GM12891 (cell line): ENCODE data around the gene RASSF6.
"Not testable (repeated sequence)": the region's sequence is repeated elsewhere in the genome, so short reads cannot be mapped to it uniquely, and the experiment has no call there.

Experiments used
- DNase-seq: peaks from one replicate; pipeline ENCODE4 v3.0.0; 2011; ENCODE audit warnings: low spot score; ENCODE audit not compliant: insufficient read length
- FAIRE-seq: peaks from 2 replicates; lab custom pipeline; 2011; peaks lifted over from hg19 to GRCh38; lab: Jason Lieb, UNC
- PAX5 ChIP-seq: IDR thresholded peaks from 2 replicates; pipeline ENCODE4 v1.6.1; 2011; ENCODE audit warnings: low read length, moderate library complexity, mild to moderate bottlenecking; ENCODE audit not compliant: insufficient read depth, severe bottlenecking
- POLR2A ChIP-seq: IDR thresholded peaks from 2 replicates; pipeline ENCODE4 v1.6.1; 2011; ENCODE audit warnings: low read depth, low read length, control low read depth
- POLR2AphosphoS5 ChIP-seq: IDR thresholded peaks from 2 replicates; pipeline ENCODE4 v1.6.1; 2011; ENCODE audit warnings: low read depth, low read length, control low read depth
- POU2F2 ChIP-seq: IDR thresholded peaks from 2 replicates; pipeline ENCODE4 v1.6.1; 2011; ENCODE audit warnings: low read depth, mild to moderate bottlenecking, control low read depth, low read length, moderate library complexity
- SPI1 ChIP-seq: IDR thresholded peaks from 2 replicates; pipeline ENCODE4 v1.6.1; 2011; ENCODE audit warnings: low read depth, low read length, control low read depth
- TAF1 ChIP-seq: IDR thresholded peaks from 2 replicates; pipeline ENCODE4 v1.6.1; 2011; ENCODE audit warnings: low read depth, low read length, control low read depth

RASSF6 gene

DNA sequence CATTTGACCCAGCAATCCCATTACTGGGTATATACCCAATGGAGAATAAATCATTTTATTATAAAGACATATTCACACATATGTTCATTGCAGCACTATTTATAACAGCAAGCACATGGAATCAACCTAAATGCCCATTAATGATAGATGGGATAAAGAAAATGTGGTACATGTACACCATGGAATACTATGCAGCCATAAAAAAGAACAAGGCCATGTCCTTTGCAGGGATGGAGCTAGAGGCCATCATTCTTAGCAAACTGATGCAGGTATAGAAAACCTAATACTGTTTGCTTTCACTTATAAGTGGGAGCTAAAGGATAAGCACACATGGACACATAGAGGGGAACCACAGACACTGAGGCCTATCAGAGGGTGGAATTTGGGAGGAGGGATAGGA is 22.6 kb downstream of the RASSF6 start:
- no peak for TF ChIP-seq POLR2AphosphoS5
- no peak for TF ChIP-seq POLR2A
- DNase-seq (no peak), FAIRE-seq (no peak)

DNA sequence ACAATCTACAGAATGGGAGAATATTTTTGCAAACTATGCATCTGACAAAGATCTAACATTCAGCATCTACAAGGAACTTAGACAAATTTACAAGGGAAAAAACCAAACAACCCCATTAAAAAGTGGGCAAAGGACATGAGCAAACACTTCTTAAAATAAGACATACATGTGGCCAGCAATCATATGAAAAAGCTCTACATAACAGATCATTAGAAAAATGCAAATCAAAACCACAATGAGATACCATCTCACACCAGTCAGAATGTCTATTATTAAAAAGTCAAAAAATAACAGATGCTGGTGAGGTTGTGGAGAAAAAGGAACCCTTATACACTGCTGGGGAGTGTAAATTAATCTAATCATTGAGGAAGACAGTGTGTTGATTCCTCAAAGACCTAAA is 23.1 kb downstream of the RASSF6 start:
- FAIRE-seq, DNase-seq: not testable (repeated sequence)

DNA sequence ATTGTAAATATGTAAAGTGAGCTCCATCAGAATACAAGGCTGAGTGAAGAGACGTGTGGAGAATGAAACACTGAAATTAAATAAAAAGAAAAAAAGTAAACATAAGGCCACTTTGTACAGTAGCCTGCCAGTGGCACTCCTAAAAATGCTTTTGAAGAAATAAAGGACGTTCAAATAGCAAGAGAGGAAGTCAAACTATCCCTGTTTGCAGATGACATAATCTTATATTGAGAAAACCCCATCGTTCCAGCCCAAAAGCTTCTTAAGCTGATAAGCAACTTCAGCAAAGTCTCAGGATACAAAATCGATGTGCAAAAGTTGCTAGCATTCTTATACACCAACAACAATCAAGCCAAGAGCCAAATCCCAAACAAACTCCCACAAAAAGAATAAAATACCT is 24.2 kb downstream of the RASSF6 start:
- FAIRE-seq (no peak), DNase-seq (no peak)
- TF ChIP-seq PAX5: no peak
- TF ChIP-seq SPI1: peak; percentile 25; the same call in 1 of the 2 replicates
- TF ChIP-seq TAF1: no peak

DNA sequence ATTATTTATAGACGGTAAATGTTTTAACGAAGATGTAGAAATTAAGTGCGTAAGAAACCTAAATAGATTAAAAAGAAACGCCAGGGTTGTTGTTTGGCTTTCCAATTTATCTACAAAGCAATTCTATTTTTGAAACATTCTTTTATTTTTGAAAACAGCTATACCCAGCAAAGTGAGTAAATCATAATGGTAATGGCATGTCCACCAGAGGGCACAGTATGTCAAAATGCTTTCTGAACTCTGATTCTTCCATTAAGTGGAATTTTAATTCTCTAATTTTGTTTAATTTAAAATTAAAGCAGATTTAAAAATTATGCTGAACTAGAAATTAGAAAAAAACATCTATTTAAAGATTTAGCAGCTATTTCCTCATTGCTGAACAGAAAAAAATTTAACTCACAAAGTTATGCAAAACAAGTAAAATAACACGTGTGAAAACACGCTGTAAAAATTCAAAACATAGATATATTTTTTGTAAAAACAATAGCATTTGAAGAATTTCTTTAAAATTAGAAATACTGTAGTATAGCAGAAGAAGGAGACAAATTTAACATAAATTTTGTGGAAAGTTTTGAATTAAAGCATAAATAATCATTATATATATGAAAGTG is 26.5 kb downstream of the RASSF6 start:
- DNase-seq (no peak), FAIRE-seq (no peak)
- TF ChIP-seq POLR2A (no peak), POLR2AphosphoS5 (no peak), TAF1 (no peak), POU2F2 (no peak), PAX5 (no peak), SPI1 (no peak)

DNA sequence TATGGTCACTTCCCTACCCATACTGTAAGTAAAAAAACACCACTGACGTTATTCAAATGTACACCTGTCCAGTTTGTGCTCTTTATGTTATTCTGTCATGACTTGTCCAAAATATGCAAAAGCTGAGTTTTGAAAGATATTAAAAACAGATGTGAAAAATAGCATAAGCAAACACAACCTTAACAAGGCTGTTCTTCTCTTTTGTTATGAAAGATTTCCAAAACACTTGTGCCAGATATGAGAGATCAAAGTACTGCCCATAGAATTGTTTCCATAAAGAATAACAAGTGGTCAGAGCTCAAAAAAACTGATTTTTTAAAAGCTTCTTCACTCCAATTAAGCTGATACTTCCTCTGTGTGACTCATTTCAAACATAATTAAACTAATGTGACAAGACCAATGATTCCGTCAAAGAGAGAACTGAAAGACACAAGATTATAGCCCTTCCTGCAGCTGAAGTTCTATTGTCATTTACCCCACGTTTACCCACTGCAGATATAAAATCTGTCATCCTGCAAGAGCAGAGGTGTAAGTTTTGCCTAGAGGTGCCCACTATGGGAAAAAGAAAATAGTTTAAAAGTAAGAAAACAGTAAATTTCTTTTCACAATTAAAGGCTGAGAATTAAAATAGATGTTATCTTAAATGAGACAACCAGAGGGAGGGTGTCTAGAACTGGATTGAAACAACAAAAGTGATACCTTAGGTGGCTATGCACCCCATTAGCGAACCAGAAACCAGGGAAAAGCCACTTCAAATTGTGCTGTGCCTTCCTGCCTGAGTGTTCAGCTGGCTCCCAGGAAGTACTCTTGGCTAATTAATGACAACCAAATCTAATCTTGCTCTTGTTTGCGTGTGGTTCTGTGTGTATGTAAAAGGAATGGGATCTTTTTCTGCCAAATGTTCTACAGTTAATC is 30.1 kb downstream of the RASSF6 start:
- peak; percentile 88 for FAIRE-seq

DNA sequence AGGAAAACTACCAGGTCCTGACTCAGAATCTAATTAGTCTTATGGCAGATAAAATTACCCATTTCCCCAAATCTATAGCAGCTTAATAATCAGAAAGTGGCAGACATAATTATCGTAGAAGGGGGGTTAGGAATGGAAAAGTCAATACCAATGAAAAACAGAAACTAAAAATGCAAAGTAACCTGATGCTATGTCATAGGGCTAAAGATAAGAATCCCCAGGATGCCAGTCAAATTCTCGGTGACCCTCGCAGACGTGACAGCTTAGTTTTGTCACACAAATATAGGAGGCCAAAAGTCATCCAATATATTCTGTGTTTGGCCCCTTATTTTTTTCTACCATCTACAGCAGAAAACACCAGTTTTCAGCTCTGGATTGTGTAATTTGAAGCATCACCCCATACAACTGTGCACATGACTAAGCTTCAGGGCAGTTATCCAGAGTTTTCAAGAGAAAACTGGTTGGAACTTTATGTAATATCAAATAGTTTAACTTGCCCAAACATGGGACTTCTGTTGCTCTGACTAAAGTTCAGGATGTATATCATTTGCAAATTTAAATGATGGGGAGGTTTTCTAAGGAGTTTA is 30.9 kb downstream of the RASSF6 start:
- TF ChIP-seq POLR2AphosphoS5 (no peak), PAX5 (no peak), TAF1 (no peak), POLR2A (no peak), POU2F2 (no peak), SPI1 (no peak)
- DNase-seq (no peak), FAIRE-seq (peak; percentile 43)

More for the DNA sequence above, 30.1 kb downstream of the RASSF6 start:
- TF ChIP-seq POU2F2 (no peak), SPI1 (peak; percentile 91)
- DNase-seq: no peak

DNA sequence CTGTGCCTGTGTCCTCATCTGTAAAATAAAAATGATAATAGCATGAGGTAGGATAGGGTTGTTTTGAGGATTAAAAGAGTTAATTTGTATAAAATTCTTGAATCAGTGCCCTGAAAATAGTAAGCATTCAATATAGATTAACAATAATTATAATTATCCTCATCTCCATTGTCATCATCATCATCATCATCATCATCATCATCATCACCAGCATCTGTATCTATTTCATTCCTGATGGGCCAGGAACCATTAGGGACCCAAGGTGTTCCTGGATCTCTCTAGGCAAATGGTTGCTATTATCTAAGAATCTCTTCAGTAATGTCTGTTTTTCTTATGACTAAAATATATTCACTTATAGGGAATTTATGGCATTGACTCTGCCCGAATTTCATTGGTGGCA is 31.6 kb downstream of the RASSF6 start:
- TF ChIP-seq POLR2AphosphoS5 (no peak), TAF1 (no peak), SPI1 (no peak)
- FAIRE-seq: no peak
- DNase-seq: no peak

DNA sequence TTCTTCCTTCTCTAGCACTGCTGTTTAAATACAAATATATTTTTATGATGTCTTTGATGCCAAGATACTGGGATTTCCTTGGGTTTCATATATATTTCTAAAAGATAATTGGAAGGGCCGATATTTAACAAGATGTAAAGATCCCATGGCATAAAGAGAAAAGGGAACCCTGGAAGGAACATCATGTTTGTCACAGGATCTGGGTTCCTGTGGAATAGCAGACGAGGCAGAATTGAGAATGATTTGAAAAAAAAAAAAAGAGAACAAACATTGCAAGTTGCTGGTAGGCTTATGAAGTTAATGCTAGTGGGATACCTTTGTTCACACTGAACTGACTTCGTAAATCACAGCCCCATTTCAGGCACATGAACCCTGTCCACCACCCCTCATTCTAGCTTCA is 33.6 kb downstream of the RASSF6 start:
- TF ChIP-seq TAF1 (no peak), POU2F2 (no peak), POLR2A (no peak)
- no peak for DNase-seq

DNA sequence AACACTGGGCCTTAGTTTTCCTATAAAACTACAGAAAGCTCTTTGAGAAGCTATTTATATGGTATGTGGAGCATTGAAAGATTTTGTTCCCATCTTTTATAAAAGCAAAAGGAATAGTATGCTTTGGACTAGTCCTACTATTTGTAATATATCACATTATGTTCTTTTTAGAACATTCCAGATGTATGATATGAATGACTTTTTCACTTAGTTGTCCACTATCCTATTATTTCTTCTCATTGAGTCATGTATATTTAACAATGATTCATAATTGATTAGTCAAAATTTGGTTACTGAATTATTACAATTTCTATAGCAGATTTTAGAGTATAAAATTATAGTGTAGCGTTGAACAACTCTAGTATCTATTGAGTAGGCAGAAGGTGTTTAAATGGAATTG is 34.2 kb downstream of the RASSF6 start:
- TF ChIP-seq TAF1 (no peak), POU2F2 (no peak)
- DNase-seq: no peak
- FAIRE-seq: no peak

More for the DNA sequence above, 33.6 kb downstream of the RASSF6 start:
- no peak for FAIRE-seq

DNA sequence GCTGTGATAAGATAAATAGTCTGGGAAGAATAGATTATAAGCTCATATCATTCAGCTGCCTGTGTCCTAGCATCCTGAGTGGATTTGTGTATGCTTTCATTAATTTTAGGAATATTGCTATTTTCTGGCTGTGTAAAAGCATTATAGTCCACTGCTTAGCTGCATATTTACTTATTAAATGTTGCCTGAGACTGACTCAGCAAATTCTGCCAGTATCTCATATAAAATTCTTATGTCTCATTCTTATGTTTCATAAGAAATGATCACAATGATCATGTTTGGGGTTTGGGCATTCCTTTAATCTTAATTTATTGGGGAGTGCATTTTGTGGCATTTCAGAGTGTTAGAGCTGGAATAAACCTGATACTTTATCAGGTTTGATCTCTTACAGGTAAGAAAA is 34.9 kb downstream of the RASSF6 start:
- no peak for FAIRE-seq
- DNase-seq: no peak
- no peak for TF ChIP-seq POLR2A
- TF ChIP-seq PAX5: no peak
- no peak for TF ChIP-seq POU2F2
- no peak for TF ChIP-seq TAF1
- TF ChIP-seq POLR2AphosphoS5: no peak
- no peak for TF ChIP-seq SPI1

DNA sequence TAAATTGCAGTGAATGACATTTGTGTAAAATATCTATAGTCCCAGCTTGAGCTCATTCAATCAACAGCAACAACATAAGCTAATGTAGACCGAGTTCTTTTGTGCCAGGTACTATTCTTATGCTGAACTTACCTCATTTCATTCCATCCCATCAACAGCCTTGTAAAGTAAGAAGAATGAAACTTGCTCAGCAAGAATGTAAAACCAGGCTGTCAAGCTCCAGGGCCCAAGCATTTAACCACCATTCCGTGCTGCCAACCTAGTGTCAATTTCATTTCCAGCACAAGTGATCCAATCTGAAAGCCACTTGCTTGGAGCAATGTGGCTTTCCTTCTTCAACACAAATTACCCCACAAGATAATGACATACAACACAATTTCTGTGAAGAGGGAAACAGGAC is 36.6 kb downstream of the RASSF6 start:
- FAIRE-seq (no peak), DNase-seq (no peak)
- TF ChIP-seq POLR2A (no peak), SPI1 (no peak), TAF1 (no peak), PAX5 (no peak), POLR2AphosphoS5 (no peak), POU2F2 (no peak)
